ENCODE data around the gene SSC5D. TPM values are rescaled to one million over a fixed set of nuclear protein-coding genes. Genes with fewer than 3 reads are reported as not detected.

The SSC5D gene
- total and polyA plus RNA-seq, 9 of the 15 experiments (the other 6 are each of a cell fraction or from before 2014, with no cell fraction given): 0.04 to 0.71 (median 0.14) TPM; not detected in 2

GRCh38 chr19:55441692-55442321 lies 46.4 kb upstream of the SSC5D start (continued):
- TF ChIP-seq FOXO4 (CRISPR knock-in tag; IDR thresholded peaks at IDR 0.05): no peak
- no peak for TF ChIP-seq ZBED1 (IDR thresholded peaks at IDR 0.05)
- peak; percentile 74; the same call in 1 of the 2 replicates for TF ChIP-seq ZBTB7A (IDR thresholded peaks at IDR 0.05; ENCODE audit: borderline replicate concordance, control insufficient read depth, low read depth, low read length)
- TF ChIP-seq HSF4 (CRISPR knock-in tag; IDR thresholded peaks at IDR 0.05; ENCODE audit: borderline replicate concordance): no peak
- no peak for TF ChIP-seq RBM17 (IDR thresholded peaks at IDR 0.05; ENCODE audit: borderline replicate concordance, low read depth, low read length)
- no peak for TF ChIP-seq NONO (IDR thresholded peaks at IDR 0.05; ENCODE audit: low read depth in 2 of 2, low read length in 1 of 2)
- TF ChIP-seq RBFOX2 (IDR thresholded peaks at IDR 0.05; ENCODE audit: low read depth, low read length): peak; percentile 44; the same call in 1 of the 2 replicates
- no peak for TF ChIP-seq ARID1B (IDR thresholded peaks at IDR 0.05)
- TF ChIP-seq ZNF143 (CRISPR knock-in tag; IDR thresholded peaks at IDR 0.05): no peak
- no peak for TF ChIP-seq ASH1L (IDR thresholded peaks at IDR 0.05; ENCODE audit: borderline replicate concordance, low read depth, partially characterized antibody)
- TF ChIP-seq ZNF77 (CRISPR knock-in tag; IDR thresholded peaks at IDR 0.05): no peak
- TF ChIP-seq GTF2F1 (IDR thresholded peaks at IDR 0.05; ENCODE audit: low read depth, low read length): no peak
- no peak for TF ChIP-seq TEAD1 (CRISPR knock-in tag; IDR thresholded peaks at IDR 0.05)
- TF ChIP-seq, protein P1, sequence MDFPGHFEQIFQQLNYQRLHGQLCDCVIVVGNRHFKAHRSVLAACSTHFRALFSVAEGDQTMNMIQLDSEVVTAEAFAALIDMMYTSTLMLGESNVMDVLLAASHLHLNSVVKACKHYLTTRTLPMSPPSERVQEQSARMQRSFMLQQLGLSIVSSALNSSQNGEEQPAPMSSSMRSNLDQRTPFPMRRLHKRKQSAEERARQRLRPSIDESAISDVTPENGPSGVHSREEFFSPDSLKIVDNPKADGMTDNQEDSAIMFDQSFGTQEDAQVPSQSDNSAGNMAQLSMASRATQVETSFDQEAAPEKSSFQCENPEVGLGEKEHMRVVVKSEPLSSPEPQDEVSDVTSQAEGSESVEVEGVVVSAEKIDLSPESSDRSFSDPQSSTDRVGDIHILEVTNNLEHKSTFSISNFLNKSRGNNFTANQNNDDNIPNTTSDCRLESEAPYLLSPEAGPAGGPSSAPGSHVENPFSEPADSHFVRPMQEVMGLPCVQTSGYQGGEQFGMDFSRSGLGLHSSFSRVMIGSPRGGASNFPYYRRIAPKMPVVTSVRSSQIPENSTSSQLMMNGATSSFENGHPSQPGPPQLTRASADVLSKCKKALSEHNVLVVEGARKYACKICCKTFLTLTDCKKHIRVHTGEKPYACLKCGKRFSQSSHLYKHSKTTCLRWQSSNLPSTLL (IDR thresholded peaks at IDR 0.05): no peak
- no peak for TF ChIP-seq ID3 (CRISPR knock-in tag; IDR thresholded peaks at IDR 0.05)
- TF ChIP-seq ID3 (tag; IDR thresholded peaks at IDR 0.05): no peak
- TF ChIP-seq CBX1 (IDR thresholded peaks at IDR 0.05; ENCODE audit: low read depth): no peak
- no peak for TF ChIP-seq ZNF280A (IDR thresholded peaks at IDR 0.05; ENCODE audit: low read depth, partially characterized antibody)
- no peak for TF ChIP-seq ETS2 (tag; IDR thresholded peaks at IDR 0.05; ENCODE audit: borderline replicate concordance, poor library complexity, severe bottlenecking)
- TF ChIP-seq NRF1 (conservative IDR thresholded peaks at IDR 0.05 in 1 of 2, IDR thresholded peaks at IDR 0.05 in 1 of 2): 0 out of 4 replicates have a peak, but pooled peaks of 1 of the 2 experiments have one; percentile 11
- peak in 1 of 2 experiments; percentile 31; a peak in 1 of 4 replicates for TF ChIP-seq MAZ (CRISPR knock-in tag; conservative IDR thresholded peaks at IDR 0.05 in 1 of 2, IDR thresholded peaks at IDR 0.05 in 1 of 2)
- TF ChIP-seq ZNF780A (CRISPR knock-in tag; IDR thresholded peaks at IDR 0.05): no peak
